Aorta (tissue), 5 donors: ENCODE results near the gene TSPYL2. TPM values are rescaled to one million over a fixed set of nuclear protein-coding genes. Genes with fewer than 3 reads are reported as not detected.
A peak's percentile ranks its signal among the peaks of the same experiment; 100 is the strongest.

ENCODE experiments used
- ATAC-seq: fragments of 200-7000 bp; cut with Tn5 transposase; one replicate; pipeline ENCODE4 v1.9.1; 2022; ENCODE audit warnings: moderate library complexity; ENCODE audit not compliant: low FRiP score
- DNase-seq, 2 donors: peaks; one replicate each; pipeline ENCODE4 v3.0.0-alpha.2; 2020
- H3K27ac ChIP-seq, 2 donors: one replicate each; pipeline ENCODE4 v1.5.1; 2013; ENCODE audit warnings: low read length in 2 of 2, mild to moderate bottlenecking in 2 of 2, moderate library complexity in 2 of 2, control low read depth in 1 of 2, inconsistent platforms in 1 of 2, low read depth in 1 of 2
- H3K27me3 ChIP-seq, 2 donors: one replicate each; pipeline ENCODE4 v1.6.1; 2013; ENCODE audit warnings: control low read depth in 1 of 2, low read length in 1 of 2, mild to moderate bottlenecking in 1 of 2, moderate library complexity in 1 of 2; ENCODE audit not compliant: insufficient read depth in 2 of 2, control insufficient read depth in 1 of 2
- H3K36me3 ChIP-seq, 2 donors: one replicate each; pipeline ENCODE4 v1.6.1; 2013; ENCODE audit warnings: control low read depth in 1 of 2, low read length in 1 of 2, mild to moderate bottlenecking in 1 of 2; ENCODE audit not compliant: insufficient read depth in 2 of 2, control insufficient read depth in 1 of 2
- H3K4me1 ChIP-seq, 2 donors: one replicate each; pipeline ENCODE4 v1.6.1; 2013; ENCODE audit warnings: low read length in 2 of 2, control low read depth in 1 of 2, mild to moderate bottlenecking in 1 of 2, moderate library complexity in 1 of 2; ENCODE audit not compliant: insufficient read depth in 2 of 2, control insufficient read depth in 1 of 2
- H3K4me3 ChIP-seq, 2 donors: one replicate each; pipeline ENCODE4 v1.5.1; 2013; ENCODE audit warnings: low read length in 2 of 2, control low read depth in 1 of 2, mild to moderate bottlenecking in 1 of 2
- H3K9me3 ChIP-seq: one replicate; pipeline ENCODE4 v1.6.1; 2013; ENCODE audit warnings: mild to moderate bottlenecking, low read length; ENCODE audit not compliant: control insufficient read depth
- WGBS, 2 donors: extraction: QIAGEN DNeasy Blood & Tissue Kit; methylation state at CpG; one replicate each; pipeline ENCODE4 v1.1.7; 2013; 5-methylcytosine and 5-hydroxymethylcytosine counted together
- intact Hi-C, 2 donors: fragments of 100-400 bp; cut with DNase I; formaldehyde crosslinking; loops; one replicate each; pipeline versions ENCODE4 v1.14.2 to v1.15.0; 2022
- polyA plus RNA-seq, 2 donors: library from polyadenylated mRNA; stranded (reverse); fragments of 200-250 nt; gene quantifications; one replicate each; pipeline ENCODE4 v1.2.3, GENCODE V29; 2013
- total RNA-seq, 2 donors: library from RNA; stranded (reverse); fragmentation: NEBNext Ultra II Directional; extraction: Animal tissue kit (Norgen Biotek cat#: 25700); gene quantifications; one replicate each; pipeline ENCODE4 v1.2.1, GENCODE V29; 2021
- donor health status: healthy with polysubstance abuse.
- donor health status: Bipolar disorder and iron deficiency.
- donor health status: DM: no; HTN: no; CAD: no.
- donor health status: DM: no; HTN: no; CAD: no.
- donor health status: DM: yes; HTN: yes; CAD: no.

Gene TSPYL2
- total and polyA plus RNA-seq, 4 donors = 29.3 to 256 (median 77.2) TPM

- no peak overlapping the region for H3K27ac ChIP-seq
- ATAC-seq = no peak
- intact Hi-C loops = no loop called here
- H3K4me3 ChIP-seq = no peak overlapping the region
- H3K9me3 ChIP-seq = no peaks in the 10 kb centered on the region
- no peaks in the 10 kb centered on the region for H3K4me1 ChIP-seq
- DNase-seq = no peak
- no peaks in the 10 kb centered on the region for H3K36me3 ChIP-seq
- H3K27me3 ChIP-seq = no peaks in the 10 kb centered on the region
- 68 to 83% methylated on average over 6 of the region's 6 CpGs for WGBS, 2 donors
Measured at GRCh38 chrX:53055244-53055849, 26.8 kb upstream of the TSPYL2 start.

DNA sequence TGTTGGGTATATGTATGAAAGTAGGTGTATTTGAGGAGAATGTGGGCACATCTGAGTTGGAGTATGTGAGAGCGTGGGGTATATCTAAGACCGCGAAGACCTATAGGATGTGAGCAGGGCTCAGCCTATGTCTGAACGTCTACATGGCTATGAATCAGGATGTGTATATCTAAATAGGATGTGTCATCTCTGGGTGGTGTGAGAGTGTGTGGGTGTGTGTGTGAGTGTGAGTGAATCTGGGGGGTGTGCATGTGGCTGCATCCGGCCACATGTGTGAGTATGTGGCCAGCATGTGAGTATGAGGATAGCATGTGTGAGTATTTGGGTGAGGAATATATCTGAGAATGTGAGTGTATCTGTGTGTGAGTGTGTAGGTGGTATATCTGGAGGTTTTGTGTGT is 25.9 kb upstream of the TSPYL2 start:
- ATAC-seq (no peak), DNase-seq (no peak)
- intact Hi-C loops = no loop called here
- WGBS, 2 donors = 86 to 87% methylated on average over 5 of the region's 5 CpGs
- Histone ChIP-seq H3K4me1 (no peaks in the 10 kb centered on the region), H3K27me3 (no peaks in the 10 kb centered on the region), H3K36me3 (no peaks in the 10 kb centered on the region), H3K4me3 (no peak overlapping the region), H3K27ac (no peak overlapping the region), H3K9me3 (no peaks in the 10 kb centered on the region)

DNA sequence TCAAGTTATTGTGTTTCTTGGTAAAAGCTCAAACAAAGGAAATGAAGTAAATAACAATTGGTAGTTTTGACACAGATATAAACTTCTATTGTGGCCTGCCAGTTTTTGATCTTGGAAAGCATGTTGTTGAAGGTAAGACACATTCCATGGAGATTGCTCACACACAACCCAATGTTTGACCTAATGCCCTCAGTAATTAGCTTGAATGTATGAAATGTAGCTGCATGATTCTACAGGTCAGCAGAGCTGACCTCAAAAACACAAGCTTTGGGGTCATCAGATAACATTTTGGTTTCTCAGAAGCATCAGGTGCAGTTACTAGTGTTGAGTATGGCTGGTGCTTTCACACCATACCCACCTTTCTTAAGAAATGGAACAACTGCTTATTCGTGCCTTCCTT is 17.1 kb upstream of the TSPYL2 start:
- H3K4me3 ChIP-seq = no peak overlapping the region
- intact Hi-C loops = no loop called here
- ATAC-seq = no peak
- WGBS, 2 donors = 55 to 79% methylated on average over 1 of the region's 1 CpG
- no peaks in the 10 kb centered on the region for H3K9me3 ChIP-seq
- no peak overlapping the region for H3K27ac ChIP-seq
- no peaks in the 10 kb centered on the region for H3K4me1 ChIP-seq
- no peaks in the 10 kb centered on the region for H3K27me3 ChIP-seq
- DNase-seq = no peak
- no peaks in the 10 kb centered on the region for H3K36me3 ChIP-seq

- H3K27ac ChIP-seq = no peak overlapping the region
- no peaks in the 10 kb centered on the region for H3K9me3 ChIP-seq
- no peaks in the 10 kb centered on the region for H3K27me3 ChIP-seq
- intact Hi-C loops = loop anchor here in 1 of 2 donors (1.0 kb wide), 1 partner anchor 18 kb away; no protein-coding TSS in a partner anchor
- DNase-seq (no peak), ATAC-seq (no peak)
- no peak overlapping the region for H3K4me3 ChIP-seq
- no peaks in the 10 kb centered on the region for H3K4me1 ChIP-seq
- WGBS, 2 donors = 66 to 82% methylated on average over 10 of the region's 10 CpGs
- no peaks in the 10 kb centered on the region for H3K36me3 ChIP-seq
Measured at GRCh38 chrX:53071064-53071463, 11.1 kb upstream of the TSPYL2 start.

- H3K36me3 ChIP-seq = no peaks in the 10 kb centered on the region
- ATAC-seq (peak; percentile 84), DNase-seq (peak in 1 of 2 donors; percentile 64)
- no peaks in the 10 kb centered on the region for H3K9me3 ChIP-seq
- peak overlapping the region in 1 of 2 donors; percentile 85 for H3K27ac ChIP-seq
- intact Hi-C loops = loop anchor here in 1 of 2 donors (1.0 kb wide), 1 partner anchor 17 kb away; no protein-coding TSS in a partner anchor
- H3K4me3 ChIP-seq = no peak overlapping the region
- 1 to 9% methylated on average over 31 of the region's 31 CpGs for WGBS, 2 donors
- H3K4me1 ChIP-seq = no peaks in the 10 kb centered on the region
- no peaks in the 10 kb centered on the region for H3K27me3 ChIP-seq
Measured at GRCh38 chrX:53071604-53072417, 10.4 kb upstream of the TSPYL2 start.

DNA sequence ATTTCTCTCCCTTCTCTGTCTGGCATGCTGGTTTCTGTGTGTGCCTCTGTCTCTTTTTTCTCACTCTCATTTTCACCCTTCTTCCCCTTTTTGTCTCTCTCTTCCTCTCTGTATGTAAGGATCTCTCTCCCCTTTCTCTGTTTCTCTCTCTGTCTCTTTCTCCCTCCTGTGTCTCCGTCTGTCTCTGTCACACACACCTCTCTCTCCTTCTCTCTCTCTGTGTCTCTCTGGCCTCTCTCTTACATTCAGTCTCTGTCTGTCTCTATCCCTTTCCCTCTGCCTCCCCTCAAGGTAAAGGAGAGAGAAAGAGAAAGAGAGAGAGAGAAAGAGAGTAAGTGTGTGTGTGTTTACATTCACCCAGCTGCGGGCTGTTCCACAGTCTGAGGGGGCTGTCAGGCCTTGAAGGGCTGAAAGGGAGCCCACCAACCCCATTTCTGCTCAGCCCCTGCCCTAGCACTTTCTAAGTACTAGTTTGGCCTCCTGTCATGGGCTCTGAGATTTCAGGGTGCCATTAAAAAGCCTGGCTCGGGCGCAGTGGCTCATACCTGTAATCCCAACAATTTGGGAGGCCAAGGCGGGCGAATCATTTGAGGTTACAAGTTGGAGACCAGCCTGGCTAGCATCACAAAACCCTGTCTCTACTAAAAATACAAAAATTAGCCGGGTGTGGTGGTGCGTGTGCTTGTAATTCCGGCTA is 9.6 kb upstream of the TSPYL2 start:
- Histone ChIP-seq H3K27ac (peak overlapping the region in 1 of 2 donors; percentile 85), H3K4me3 (no peak overlapping the region), H3K36me3 (no peaks in the 10 kb centered on the region), H3K4me1 (no peaks in the 10 kb centered on the region), H3K27me3 (no peaks in the 10 kb centered on the region), H3K9me3 (no peaks in the 10 kb centered on the region)
- 57 to 64% methylated on average over 9 of the region's 9 CpGs for WGBS, 2 donors
- DNase-seq = no peak
- intact Hi-C loops = no loop called here
- ATAC-seq = no peak

GRCh38 chrX:53073115-53073586 is 9.0 kb upstream of the TSPYL2 start:
- no peaks in the 10 kb centered on the region for H3K4me1 ChIP-seq
- WGBS, 2 donors = 31 to 54% methylated on average over 5 to 6 of the region's 6 CpGs
- H3K27me3 ChIP-seq = no peaks in the 10 kb centered on the region
- H3K27ac ChIP-seq = peak overlapping the region in 1 of 2 donors; percentile 2
- intact Hi-C loops = no loop called here
- H3K36me3 ChIP-seq = no peaks in the 10 kb centered on the region
- no peak for DNase-seq
- ATAC-seq = peak; percentile 51
- H3K9me3 ChIP-seq = no peaks in the 10 kb centered on the region
- H3K4me3 ChIP-seq = no peak overlapping the region

GRCh38 chrX:53075011-53075410 is 7.2 kb upstream of the TSPYL2 start:
- Histone ChIP-seq H3K27ac (no peak overlapping the region), H3K36me3 (no peaks in the 10 kb centered on the region), H3K4me3 (no peak overlapping the region), H3K27me3 (no peaks in the 10 kb centered on the region), H3K9me3 (no peaks in the 10 kb centered on the region), H3K4me1 (no peaks in the 10 kb centered on the region)
- WGBS, 2 donors = 87 to 88% methylated on average over 7 of the region's 7 CpGs
- DNase-seq = no peak
- intact Hi-C loops = no loop called here
- ATAC-seq = no peak
